ENCODE data around the gene EIF1.
A peak's percentile ranks its signal among the peaks of the same experiment; 100 is the strongest.

Gene EIF1

GRCh38 chr17:41650794-41651624 lies 37.7 kb upstream of the EIF1 start:
- no peak overlapping the region for H3K27ac ChIP-seq (ENCODE audit: low read depth, low read length)
- H3K9ac ChIP-seq (ENCODE audit: low read depth, low read length) = no peak overlapping the region
- no peaks in the 10 kb centered on the region for H3K27me3 ChIP-seq (ENCODE audit: insufficient read depth, low read length)
- no peak overlapping the region for H3K4me3 ChIP-seq (ENCODE audit: low read length)
- WGBS = 87% methylated on average over 15 of the region's 15 CpGs
- peaks cover 8% of the 10 kb centered on the region for H3K4me1 ChIP-seq (ENCODE audit: insufficient read depth, low read length)
- no peaks in the 10 kb centered on the region for H3K36me3 ChIP-seq (ENCODE audit: insufficient read depth, low read length)
- H3K9me3 ChIP-seq (ENCODE audit: insufficient read depth, low read depth, low read length) = no peaks in the 10 kb centered on the region

GRCh38 chr17:41651625-41652460 lies 36.8 kb upstream of the EIF1 start:
- H3K36me3 ChIP-seq (ENCODE audit: insufficient read depth, low read length) = no peaks in the 10 kb centered on the region
- WGBS = 88% methylated on average over 13 of the region's 13 CpGs
- peaks cover 9% of the 10 kb centered on the region for H3K4me1 ChIP-seq (ENCODE audit: insufficient read depth, low read length)
- no peaks in the 10 kb centered on the region for H3K9me3 ChIP-seq (ENCODE audit: insufficient read depth, low read depth, low read length)
- H3K9ac ChIP-seq (ENCODE audit: low read depth, low read length) = no peak overlapping the region
- H3K4me3 ChIP-seq (ENCODE audit: low read length) = no peak overlapping the region
- H3K27me3 ChIP-seq (ENCODE audit: insufficient read depth, low read length) = no peaks in the 10 kb centered on the region
- H3K27ac ChIP-seq (ENCODE audit: low read depth, low read length) = no peak overlapping the region

DNA sequence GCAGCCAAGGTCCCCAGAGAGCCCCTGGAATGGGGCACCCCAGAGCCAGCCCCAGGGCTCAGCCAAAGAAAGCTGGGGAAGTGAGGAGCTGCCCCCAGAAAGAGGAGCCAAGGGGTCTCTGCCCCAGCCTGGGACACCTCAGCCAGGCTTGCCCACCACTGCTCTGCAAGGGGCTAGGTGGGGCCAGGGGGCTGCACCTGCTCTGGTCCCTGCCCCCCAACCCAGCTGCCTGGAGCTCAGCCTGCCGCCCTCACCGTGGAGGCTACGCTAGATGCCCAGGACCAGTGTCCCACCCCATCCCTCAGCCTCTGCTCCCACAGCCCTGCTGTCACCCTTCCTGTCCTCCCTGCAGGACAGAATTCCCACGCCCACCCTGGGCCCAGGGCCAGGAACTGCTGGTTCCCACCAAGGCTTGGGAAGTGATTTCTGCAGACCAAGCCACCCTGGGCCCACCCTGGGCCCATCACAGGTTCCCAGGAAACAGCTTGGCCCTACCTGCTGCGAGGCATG lies 36.2 kb upstream of the EIF1 start:
- no peak overlapping the region for H3K9ac ChIP-seq (ENCODE audit: low read depth, low read length)
- no peak overlapping the region for H3K27ac ChIP-seq (ENCODE audit: low read depth, low read length)
- no peak overlapping the region for H3K4me3 ChIP-seq (ENCODE audit: low read length)
- H3K27me3 ChIP-seq (ENCODE audit: insufficient read depth, low read length) = no peaks in the 10 kb centered on the region
- 92% methylated on average over 5 of the region's 5 CpGs for WGBS
- peaks cover 9% of the 10 kb centered on the region for H3K4me1 ChIP-seq (ENCODE audit: insufficient read depth, low read length)
- no peaks in the 10 kb centered on the region for H3K9me3 ChIP-seq (ENCODE audit: insufficient read depth, low read depth, low read length)
- no peaks in the 10 kb centered on the region for H3K36me3 ChIP-seq (ENCODE audit: insufficient read depth, low read length)

DNA sequence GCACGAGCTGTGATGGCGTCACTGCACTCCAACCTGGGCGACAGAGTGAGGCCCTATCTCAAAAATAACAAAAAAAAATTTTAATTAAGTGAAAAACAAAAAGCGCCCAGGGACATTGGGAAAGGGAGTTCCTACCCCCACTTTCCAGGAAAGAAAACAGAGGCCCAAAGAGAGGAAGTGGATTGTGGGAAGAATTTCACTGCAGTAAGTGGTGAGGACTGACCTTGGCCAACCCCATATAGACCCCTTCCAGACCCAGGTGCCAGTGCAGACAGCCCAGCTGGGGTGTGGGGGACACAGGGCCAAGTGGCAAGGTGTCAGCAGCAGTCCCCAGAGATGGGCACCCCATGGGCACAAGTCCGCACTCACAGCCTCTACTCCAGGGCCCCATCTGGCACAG lies 35.3 kb upstream of the EIF1 start:
- H3K27ac ChIP-seq (ENCODE audit: low read depth, low read length) = no peak overlapping the region
- no peaks in the 10 kb centered on the region for H3K9me3 ChIP-seq (ENCODE audit: insufficient read depth, low read depth, low read length)
- no peak overlapping the region for H3K9ac ChIP-seq (ENCODE audit: low read depth, low read length)
- H3K4me3 ChIP-seq (ENCODE audit: low read length) = no peak overlapping the region
- peaks cover 9% of the 10 kb centered on the region for H3K4me1 ChIP-seq (ENCODE audit: insufficient read depth, low read length)
- no peaks in the 10 kb centered on the region for H3K36me3 ChIP-seq (ENCODE audit: insufficient read depth, low read length)
- WGBS = 89% methylated on average over 5 of the region's 5 CpGs
- H3K27me3 ChIP-seq (ENCODE audit: insufficient read depth, low read length) = no peaks in the 10 kb centered on the region

GRCh38 chr17:41653892-41654677 lies 34.6 kb upstream of the EIF1 start:
- Histone ChIP-seq H3K9me3 (ENCODE audit: insufficient read depth, low read depth, low read length) (no peaks in the 10 kb centered on the region), H3K9ac (ENCODE audit: low read depth, low read length) (no peak overlapping the region; the same call in 1 of the 2 replicates), H3K36me3 (ENCODE audit: insufficient read depth, low read length) (no peaks in the 10 kb centered on the region), H3K4me3 (ENCODE audit: low read length) (no peak overlapping the region), H3K27ac (ENCODE audit: low read depth, low read length) (no peak overlapping the region), H3K27me3 (ENCODE audit: insufficient read depth, low read length) (no peaks in the 10 kb centered on the region), H3K4me1 (ENCODE audit: insufficient read depth, low read length) (peaks cover 9% of the 10 kb centered on the region)
- WGBS = 85% methylated on average over 13 of the region's 14 CpGs

GRCh38 chr17:41654678-41655607 lies 33.7 kb upstream of the EIF1 start:
- Histone ChIP-seq H3K27ac (ENCODE audit: low read depth, low read length) (no peak overlapping the region), H3K27me3 (ENCODE audit: insufficient read depth, low read length) (no peaks in the 10 kb centered on the region), H3K36me3 (ENCODE audit: insufficient read depth, low read length) (no peaks in the 10 kb centered on the region), H3K9ac (ENCODE audit: low read depth, low read length) (peak overlapping the region; percentile 25; the same call in 1 of the 2 replicates), H3K4me3 (ENCODE audit: low read length) (no peak overlapping the region), H3K9me3 (ENCODE audit: insufficient read depth, low read depth, low read length) (no peaks in the 10 kb centered on the region), H3K4me1 (ENCODE audit: insufficient read depth, low read length) (peaks cover 9% of the 10 kb centered on the region)
- 89% methylated on average over 23 of the region's 24 CpGs for WGBS

DNA sequence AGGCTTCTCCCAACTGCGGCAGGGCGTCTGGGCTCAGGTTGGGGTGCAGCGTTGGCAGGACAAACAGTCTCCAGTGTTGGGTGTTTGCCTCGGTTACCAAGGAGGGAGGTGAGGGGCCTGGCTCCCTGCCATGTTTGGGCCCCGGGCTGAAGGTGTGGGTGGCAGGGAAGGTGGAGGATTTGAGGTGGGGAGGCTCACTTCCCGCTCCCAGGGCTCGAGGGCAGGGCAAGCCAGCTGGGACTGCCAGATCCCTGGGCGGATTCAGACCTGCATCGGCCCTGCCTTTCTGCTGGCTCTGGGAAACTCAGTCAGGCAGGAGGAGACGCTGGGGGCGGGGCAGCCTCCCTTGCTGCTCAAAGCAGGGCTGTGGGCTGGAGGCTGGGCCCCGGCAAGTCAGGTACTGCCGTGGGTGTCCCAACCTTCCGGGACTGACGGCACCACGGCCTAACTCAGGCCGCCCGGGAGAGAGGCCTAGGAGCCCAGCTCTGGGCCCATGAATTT lies 33.0 kb upstream of the EIF1 start:
- 58% methylated on average over 18 of the region's 18 CpGs for WGBS
- Histone ChIP-seq H3K4me3 (ENCODE audit: low read length) (no peak overlapping the region), H3K27me3 (ENCODE audit: insufficient read depth, low read length) (no peaks in the 10 kb centered on the region), H3K9ac (ENCODE audit: low read depth, low read length) (peak overlapping the region; percentile 25; the same call in 1 of the 2 replicates), H3K4me1 (ENCODE audit: insufficient read depth, low read length) (peaks cover 9% of the 10 kb centered on the region), H3K9me3 (ENCODE audit: insufficient read depth, low read depth, low read length) (no peaks in the 10 kb centered on the region), H3K36me3 (ENCODE audit: insufficient read depth, low read length) (no peaks in the 10 kb centered on the region), H3K27ac (ENCODE audit: low read depth, low read length) (peak overlapping the region; percentile 30; the same call in 1 of the 2 replicates)

DNA sequence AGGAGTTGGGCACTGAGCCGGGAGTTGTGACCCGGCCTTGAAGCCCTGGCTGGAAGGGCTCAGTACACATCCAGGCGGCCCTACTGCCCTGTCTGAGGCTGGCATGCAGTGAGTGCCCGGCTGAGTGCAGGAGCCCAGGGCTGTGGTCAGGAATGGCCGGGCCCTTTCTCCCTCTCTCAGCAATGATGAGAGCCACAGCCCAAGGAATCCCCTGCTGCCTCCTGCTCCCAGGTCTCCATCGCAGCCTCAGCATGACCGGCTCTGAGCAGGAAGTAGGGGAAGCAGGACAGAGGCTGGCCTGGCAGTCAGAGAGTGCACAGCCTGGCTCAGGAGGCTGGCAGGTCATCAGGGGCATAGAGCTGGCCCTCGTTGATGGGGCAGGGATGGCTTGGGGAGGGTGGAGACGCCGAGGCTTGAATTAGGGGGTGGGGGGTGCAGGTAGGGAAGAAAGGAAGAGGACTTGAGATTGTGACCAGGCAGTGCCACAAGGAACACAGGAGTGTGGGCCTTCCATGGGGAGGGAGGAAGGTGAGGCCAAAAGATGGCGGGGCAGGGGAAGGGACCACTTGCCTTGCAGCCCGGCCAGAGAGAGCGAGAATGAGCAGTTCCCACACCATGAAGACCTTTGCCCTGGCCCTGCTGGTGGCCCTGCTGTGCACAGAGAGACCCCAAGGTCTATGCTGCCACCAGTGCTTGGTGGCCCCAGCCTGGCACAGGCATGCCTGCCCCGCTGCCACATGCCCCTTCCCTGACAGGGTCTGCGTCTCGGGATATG lies 32.2 kb upstream of the EIF1 start:
- Histone ChIP-seq H3K27ac (ENCODE audit: low read depth, low read length) (peak overlapping the region; percentile 30; the same call in 1 of the 2 replicates), H3K4me3 (ENCODE audit: low read length) (no peak overlapping the region), H3K9me3 (ENCODE audit: insufficient read depth, low read depth, low read length) (no peaks in the 10 kb centered on the region), H3K36me3 (ENCODE audit: insufficient read depth, low read length) (no peaks in the 10 kb centered on the region), H3K4me1 (ENCODE audit: insufficient read depth, low read length) (peaks cover 9% of the 10 kb centered on the region), H3K9ac (ENCODE audit: low read depth, low read length) (no peak overlapping the region), H3K27me3 (ENCODE audit: insufficient read depth, low read length) (no peaks in the 10 kb centered on the region)
- WGBS = 92% methylated on average over 16 of the region's 16 CpGs

GRCh38 chr17:41657176-41657754 lies 31.4 kb upstream of the EIF1 start:
- no peaks in the 10 kb centered on the region for H3K36me3 ChIP-seq (ENCODE audit: insufficient read depth, low read length)
- H3K4me3 ChIP-seq (ENCODE audit: low read length) = no peak overlapping the region
- WGBS = 93% methylated on average over 16 of the region's 16 CpGs
- no peaks in the 10 kb centered on the region for H3K27me3 ChIP-seq (ENCODE audit: insufficient read depth, low read length)
- H3K27ac ChIP-seq (ENCODE audit: low read depth, low read length) = no peak overlapping the region
- no peak overlapping the region for H3K9ac ChIP-seq (ENCODE audit: low read depth, low read length)
- H3K9me3 ChIP-seq (ENCODE audit: insufficient read depth, low read depth, low read length) = no peaks in the 10 kb centered on the region
- peaks cover 9% of the 10 kb centered on the region for H3K4me1 ChIP-seq (ENCODE audit: insufficient read depth, low read length)
